GM12892 (cell line): ENCODE data around the gene DICER1.
"Not testable (repeated sequence)": the region's sequence is repeated elsewhere in the genome, so short reads cannot be mapped to it uniquely, and the experiment has no call there.

Experiments used
- DNase-seq: peaks from one replicate; pipeline ENCODE4 v3.0.0; 2011; ENCODE audit not compliant: insufficient read length
- FAIRE-seq: peaks from 2 replicates; lab custom pipeline; 2011; peaks lifted over from hg19 to GRCh38; lab: Jason Lieb, UNC
- POLR2A ChIP-seq: IDR thresholded peaks from 2 replicates; pipeline ENCODE4 v1.6.1; 2011; ENCODE audit warnings: low read depth, low read length, control low read depth
- POLR2AphosphoS5 ChIP-seq: IDR thresholded peaks from 2 replicates; pipeline ENCODE4 v1.6.1; 2011; ENCODE audit warnings: low read depth, low read length, control low read depth
- TAF1 ChIP-seq: IDR thresholded peaks from 2 replicates; pipeline ENCODE4 v1.6.1; 2011; ENCODE audit warnings: low read depth, mild to moderate bottlenecking, control low read depth, low read length, borderline replicate concordance

DICER1 gene

DNA sequence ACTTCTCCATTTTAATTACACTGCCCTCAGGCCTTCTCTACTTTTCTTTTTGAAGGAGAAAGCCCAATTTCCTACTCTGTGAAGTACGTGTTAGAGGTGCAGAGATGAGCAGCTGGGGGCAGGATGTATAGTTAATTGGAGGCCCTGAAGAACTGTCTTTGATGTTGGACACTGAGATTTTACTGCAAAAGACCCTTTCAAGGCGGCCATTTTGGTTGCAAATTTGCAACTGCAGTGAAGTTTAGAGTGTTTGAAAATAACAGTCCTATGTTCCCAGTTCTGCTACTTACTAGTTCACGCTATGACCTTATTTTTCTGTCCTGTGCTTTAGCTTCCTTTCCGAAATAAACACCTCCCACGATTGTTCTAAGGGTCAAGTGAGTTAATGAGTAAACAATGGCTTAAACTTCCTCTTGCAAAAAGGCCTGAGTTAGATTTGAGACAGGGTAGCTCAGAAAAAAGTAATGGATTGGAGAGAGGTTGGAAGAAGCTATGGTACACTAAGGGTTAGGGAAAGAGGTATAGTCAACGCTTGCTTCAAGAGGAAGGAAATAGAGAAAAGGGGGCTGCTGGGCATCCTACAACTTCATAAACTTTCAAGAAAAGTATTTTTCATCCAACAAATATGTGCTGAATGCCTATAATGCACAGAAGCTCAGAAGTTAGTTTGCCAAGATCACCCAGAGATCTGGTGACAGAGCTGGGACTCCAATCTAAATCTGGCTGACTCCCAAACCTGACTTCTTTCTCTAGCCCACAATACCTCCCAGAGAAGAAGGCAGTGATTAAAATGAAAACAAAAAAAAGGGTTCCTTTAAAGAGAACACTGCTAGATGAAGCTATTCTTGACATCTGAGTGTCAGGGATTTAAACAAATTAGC lies 26.4 kb upstream of the DICER1 start:
- FAIRE-seq (no peak), DNase-seq (no peak)
- TF ChIP-seq POLR2AphosphoS5 (no peak), TAF1 (no peak), POLR2A (no peak)

- FAIRE-seq (no peak), DNase-seq (no peak)
- no peak for TF ChIP-seq POLR2A
- TF ChIP-seq TAF1 = no peak
- TF ChIP-seq POLR2AphosphoS5 = no peak
Measured at GRCh38 chr14:95183082-95183481, 25.8 kb upstream of the DICER1 start.

DNA sequence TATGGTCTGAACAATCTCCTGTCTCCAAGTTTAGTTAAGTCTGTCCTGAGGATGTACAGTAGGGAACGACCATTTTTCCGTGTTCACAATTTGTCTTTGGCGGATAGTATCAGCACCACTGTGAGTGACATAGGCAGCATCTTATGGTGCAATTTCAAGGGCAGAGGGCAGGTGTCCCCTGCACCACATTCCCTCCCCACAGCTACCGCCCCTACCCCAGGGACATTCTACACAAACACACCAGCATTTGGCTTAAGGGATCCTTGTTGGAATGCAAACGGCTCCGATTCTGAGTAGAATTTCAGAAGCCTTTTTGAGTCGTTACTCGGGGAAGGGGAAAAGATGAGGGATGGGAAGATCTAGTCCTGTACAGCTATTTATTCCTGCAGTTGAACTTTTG lies 25.1 kb upstream of the DICER1 start:
- TF ChIP-seq POLR2A (no peak), TAF1 (no peak)
- DNase-seq = no peak
- no peak for FAIRE-seq

DNA sequence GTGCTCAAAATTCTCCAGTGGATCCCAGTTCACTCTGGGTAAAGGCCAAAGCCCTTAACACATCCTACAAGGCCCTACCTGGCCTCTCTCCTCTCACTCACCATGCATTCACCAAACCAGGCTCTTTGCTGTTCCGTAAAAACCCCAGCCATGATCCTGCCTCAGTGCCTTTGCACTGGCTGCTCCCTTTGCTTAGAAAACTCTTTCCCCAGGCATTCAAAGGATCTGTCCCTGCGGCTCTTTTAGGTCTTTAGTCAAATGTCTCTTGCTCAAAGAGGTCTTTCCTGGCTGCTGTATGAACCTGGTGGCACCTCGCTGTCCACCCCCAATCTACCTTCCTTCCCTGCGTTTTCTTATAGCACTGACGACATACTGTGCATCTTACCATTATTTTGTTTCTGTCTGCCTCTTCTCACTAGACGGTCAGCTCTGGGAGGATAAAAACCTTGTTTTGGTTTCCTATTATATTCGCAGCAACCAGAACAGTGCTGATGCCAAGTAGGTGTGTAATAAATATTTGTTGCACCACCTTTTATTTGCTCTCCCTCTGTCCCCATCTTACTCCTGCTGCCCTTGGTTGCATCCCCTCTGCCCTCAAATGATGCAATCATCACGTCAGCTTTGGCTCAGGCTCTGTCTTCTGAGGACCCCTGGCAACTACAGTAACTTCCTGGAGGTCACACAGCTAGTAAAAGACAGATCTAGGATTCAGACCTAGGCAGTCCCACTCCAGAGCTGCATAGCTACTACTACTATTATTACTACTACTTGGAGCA lies 23.8 kb upstream of the DICER1 start:
- FAIRE-seq = no peak
- DNase-seq = no peak
- TF ChIP-seq POLR2AphosphoS5 (no peak), TAF1 (no peak), POLR2A (no peak)

DNA sequence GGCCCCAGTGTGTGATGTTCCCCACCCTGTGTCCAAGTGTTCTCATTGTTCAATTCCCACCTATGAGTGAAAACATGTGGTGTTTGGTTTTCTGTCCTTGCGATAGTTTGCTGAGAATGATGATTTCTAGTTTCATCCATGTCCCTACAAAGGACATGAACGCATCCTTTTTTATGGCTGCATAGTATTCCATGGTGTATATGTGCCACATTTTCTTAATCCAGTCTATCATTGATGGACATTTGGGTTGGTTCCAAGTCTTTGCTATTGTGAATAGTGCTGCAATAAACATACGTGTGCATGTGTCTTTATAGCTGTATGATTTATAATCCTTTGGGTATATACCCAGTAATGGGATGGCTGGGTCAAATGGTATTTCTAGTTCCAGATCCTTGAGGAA lies 18.3 kb upstream of the DICER1 start:
- not testable (repeated sequence) for DNase-seq, FAIRE-seq

DNA sequence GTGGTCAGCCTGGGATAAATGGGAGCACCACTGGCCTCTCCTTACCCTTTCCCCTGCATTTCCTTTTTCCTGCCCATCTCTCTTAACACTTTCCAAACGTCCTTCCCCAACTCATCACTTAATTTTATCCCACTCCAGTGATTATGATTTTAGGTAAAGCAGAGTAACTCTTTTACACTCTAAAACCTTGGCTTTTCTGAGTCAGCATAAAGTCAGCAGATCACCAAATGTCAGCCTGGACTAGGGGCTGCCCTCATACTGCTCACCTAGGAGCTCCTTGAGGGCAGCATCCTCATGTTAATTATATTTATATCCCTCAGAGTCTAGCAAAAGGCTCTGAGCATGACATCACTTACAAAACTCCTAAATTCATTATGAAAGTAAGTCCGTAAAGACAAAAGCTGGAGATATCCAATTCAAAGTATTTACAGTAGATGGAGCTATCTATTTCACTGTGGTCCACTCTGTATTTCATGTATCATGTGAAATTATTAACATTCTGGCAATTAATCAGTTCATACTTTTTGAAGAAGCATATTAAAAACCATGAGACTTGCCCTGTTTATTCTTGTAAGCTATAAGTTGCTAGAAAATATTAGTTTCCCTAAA lies 17.0 kb upstream of the DICER1 start:
- FAIRE-seq (no peak), DNase-seq (no peak)
- TF ChIP-seq TAF1 = no peak
- no peak for TF ChIP-seq POLR2AphosphoS5
- no peak for TF ChIP-seq POLR2A

- no peak for DNase-seq
- TF ChIP-seq POLR2AphosphoS5 (no peak), TAF1 (no peak), POLR2A (no peak)
- no peak for FAIRE-seq
Measured at GRCh38 chr14:95173518-95173917, 16.2 kb upstream of the DICER1 start.

DNA sequence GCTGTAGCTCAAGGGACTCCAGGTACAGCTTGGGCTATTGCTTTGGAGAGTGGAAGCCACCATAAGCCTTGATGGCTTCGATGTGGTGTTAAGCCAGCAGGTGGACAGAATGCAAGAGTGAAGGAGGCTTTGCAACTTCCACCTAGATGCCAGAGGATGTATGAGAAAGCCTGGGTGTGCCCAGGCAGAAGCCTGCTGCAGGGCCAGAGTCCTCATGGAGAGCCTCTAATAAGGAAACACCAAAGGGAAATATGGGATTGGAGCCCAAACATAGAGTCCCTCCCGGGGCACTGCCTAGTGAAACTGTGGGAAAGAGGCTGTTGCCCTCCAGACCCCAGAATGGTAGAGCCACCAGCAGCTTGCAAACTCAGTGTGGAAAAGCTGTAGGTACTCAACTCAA lies 9.8 kb upstream of the DICER1 start:
- DNase-seq (no peak), FAIRE-seq (no peak)
- TF ChIP-seq TAF1 (no peak), POLR2AphosphoS5 (no peak), POLR2A (no peak)

DNA sequence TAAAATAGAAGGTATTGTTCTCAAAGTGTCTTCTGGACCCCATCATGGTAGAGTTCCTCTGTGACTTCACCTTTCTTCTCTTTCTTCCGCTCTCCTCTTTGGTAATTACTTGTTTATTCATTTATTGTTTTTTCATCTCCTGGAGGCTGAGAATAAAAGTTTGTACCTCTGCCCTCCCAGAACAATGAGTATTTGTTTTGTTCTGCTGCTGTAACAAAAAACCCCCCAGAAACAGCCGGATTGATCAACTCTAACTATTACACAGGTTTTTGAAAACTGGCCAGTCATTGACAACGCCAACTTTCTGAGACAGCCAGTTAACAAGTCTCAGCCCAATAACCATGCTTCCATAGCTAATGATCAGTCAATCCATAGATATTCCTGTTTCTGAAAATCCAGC lies 8.2 kb upstream of the DICER1 start:
- FAIRE-seq (no peak), DNase-seq (no peak)
- TF ChIP-seq POLR2AphosphoS5 (no peak), TAF1 (no peak)

GRCh38 chr14:95164506-95164905 lies 7.2 kb upstream of the DICER1 start:
- TF ChIP-seq TAF1 = no peak
- TF ChIP-seq POLR2A = no peak
- TF ChIP-seq POLR2AphosphoS5 = no peak

GRCh38 chr14:95163666-95164065 lies 6.3 kb upstream of the DICER1 start:
- TF ChIP-seq TAF1 (no peak), POLR2AphosphoS5 (no peak)
- DNase-seq (no peak), FAIRE-seq (no peak)

More at GRCh38 chr14:95164506-95164905, 7.2 kb upstream of the DICER1 start:
- no peak for FAIRE-seq
- no peak for DNase-seq
